OCI-LY7 (cell line): ENCODE measurements around the gene MAML3.

Source experiments
- CTCF ChIP-seq: fragments of 200-600 bp; sonication (generic); conservative IDR thresholded peaks from 2 replicates; pipeline ENCODE4 v1.5.1; 2014; ENCODE audit warnings: mild to moderate bottlenecking, antibody characterized with exemption, low read length, moderate library complexity, mixed read lengths
- EZH2phosphoT487 ChIP-seq: fragments of 200-600 bp; sonication (generic); IDR thresholded peaks from 2 replicates; pipeline ENCODE4 v1.6.1; 2018; ENCODE audit warnings: low read depth, borderline replicate concordance, mild to moderate bottlenecking, mixed run types, antibody characterized with exemption, low read length, moderate library complexity, mixed read lengths

GRCh38 chr4:139853309-139853708, 300.7 kb downstream of the MAML3 start:
- TF ChIP-seq CTCF (no peak), EZH2phosphoT487 (no peak)
